CD4-positive, alpha-beta T cell (primary cell): ENCODE results near the gene NDOR1. TPM values are rescaled to one million over a fixed set of nuclear protein-coding genes. Genes with fewer than 3 reads are reported as not detected.

Experiments used
- ATAC-seq: fragments of 200-7000 bp; cut with Tn5 transposase; one replicate; pipeline ENCODE4 v1.10.0; 2022; ENCODE audit warnings: mild to moderate bottlenecking; ENCODE audit not compliant: poor library complexity
- CTCF ChIA-PET: fragments of 350-600 bp; sonication (Branson Sonifier 250); formaldehyde crosslinking; loops from one replicate; lab custom pipeline; 2021; ENCODE audit warnings: antibody characterized with exemption, inconsistent platforms; lab: Charles Lee
- POLR2A ChIA-PET: fragments of 350-600 bp; sonication (Branson Sonifier 250); formaldehyde crosslinking; loops from one replicate; lab custom pipeline; 2021; ENCODE audit warnings: antibody characterized with exemption, inconsistent platforms; lab: Charles Lee
- DNase-seq, 14 experiments: peaks; one replicate each; pipeline ENCODE4 v3.0.0-alpha.2; 2013 to 2020; ENCODE audit warnings: mixed read lengths in 2 of 14
- H3K27ac ChIP-seq, 2 donors: one replicate each; pipeline versions ENCODE4 v1.5.1 to v1.7.0; 2013; ENCODE audit warnings: low read length in 2 of 2, low read depth in 1 of 2, mild to moderate bottlenecking in 1 of 2
- H3K27me3 ChIP-seq, 2 experiments: 1 replicate in 1 of 2; 2 replicates in 1 of 2; pipeline versions ENCODE4 v1.6.1 to v1.7.0; 2013; ENCODE audit warnings: low read length in 2 of 2, control low read depth in 1 of 2, mild to moderate bottlenecking in 1 of 2, moderate library complexity in 1 of 2; ENCODE audit not compliant: insufficient read depth in 2 of 2, control insufficient read depth in 1 of 2
- H3K36me3 ChIP-seq: one replicate; pipeline ENCODE4 v1.6.1; 2013; ENCODE audit warnings: low read length, control low read depth; ENCODE audit not compliant: insufficient read depth
- H3K4me1 ChIP-seq: one replicate; pipeline ENCODE4 v1.6.1; 2013; ENCODE audit warnings: low read length, control low read depth; ENCODE audit not compliant: insufficient read depth
- H3K4me3 ChIP-seq: one replicate; pipeline ENCODE4 v1.5.1; 2013; ENCODE audit warnings: mild to moderate bottlenecking, low read length, moderate library complexity
- H3K9me3 ChIP-seq, 2 experiments: 1 replicate in 1 of 2; 2 replicates in 1 of 2; pipeline versions ENCODE4 v1.6.1 to v1.7.0; 2013; ENCODE audit warnings: low read length in 2 of 2, mild to moderate bottlenecking in 2 of 2, control low read depth in 1 of 2, moderate library complexity in 1 of 2; ENCODE audit not compliant: control insufficient read depth in 1 of 2, insufficient read depth in 1 of 2
- H3K27ac Mint-ChIP-seq: one replicate; pipeline ENCODE4 v1.8.0; 2020; ENCODE audit warnings: mixed read lengths
- H3K27me3 Mint-ChIP-seq: one replicate; pipeline ENCODE4 v1.8.0; 2021; ENCODE audit warnings: mixed read lengths
- H3K36me3 Mint-ChIP-seq: one replicate; pipeline ENCODE4 v1.8.0; 2021; ENCODE audit warnings: low read depth, mixed read lengths
- H3K4me1 Mint-ChIP-seq: one replicate; pipeline ENCODE4 v1.8.0; 2021; ENCODE audit warnings: low read depth, mixed read lengths
- H3K4me3 Mint-ChIP-seq: one replicate; pipeline ENCODE4 v1.8.0; 2020; ENCODE audit warnings: mild to moderate bottlenecking, mixed read lengths
- H3K9me3 Mint-ChIP-seq: one replicate; pipeline ENCODE4 v1.8.0; 2020; ENCODE audit warnings: mixed read lengths
- CTCF ChIP-seq: fragments of 200-600 bp; IDR thresholded peaks from one replicate; pipeline ENCODE4 v1.8.0; 2022; ENCODE audit warnings: antibody characterized with exemption, mild to moderate bottlenecking
- intact Hi-C, 2 experiments: fragments of 100-400 bp; cut with DNase I in 1 of 2; cut with micrococcal nuclease in 1 of 2; formaldehyde crosslinking; loops; one replicate each; pipeline versions ENCODE4 v1.15.1 to v1.9.0; 2023 to 2025; cut with DNase I, micrococcal nuclease
- total RNA-seq, 174 experiments: library from RNA in 2 of 174; stranded (reverse) in 2 of 174; gene quantifications; one replicate each; pipeline ENCODE4 v1.2.3 and lab custom pipeline; 2021 to 2026

The NDOR1 gene
- total RNA-seq, 2 experiments from 2014 or later, result 22.8 to 25.3 TPM

- Mint-ChIP-seq H3K36me3 (no peaks in the 10 kb centered on the region), H3K9me3 (no peaks in the 10 kb centered on the region), H3K4me1 (peaks cover 4% of the 10 kb centered on the region), H3K27me3 (peaks cover 19% of the 10 kb centered on the region), H3K27ac (no peak overlapping the region), H3K4me3 (no peak overlapping the region)
- peaks cover 48 to 66% of the 10 kb centered on the region in 2 experiments for H3K27me3 ChIP-seq
- ATAC-seq, result no peak
- H3K27ac ChIP-seq, result no peak overlapping the region
- peaks cover 0 to 35% of the 10 kb centered on the region in 2 experiments for H3K9me3 ChIP-seq
- TF ChIP-seq CTCF, result no peak
- peaks cover 26% of the 10 kb centered on the region for H3K4me1 ChIP-seq
- no peak overlapping the region for H3K4me3 ChIP-seq
- intact Hi-C loops, result loop anchor here in 1 of 2 experiments (10.0 kb wide), 1 partner anchor 47 kb away; no protein-coding TSS in a partner anchor
- ChIA-PET CTCF (no interaction called here), POLR2A (no interaction called here)
- H3K36me3 ChIP-seq, result no peaks in the 10 kb centered on the region
- DNase-seq, result no peak
Observed at GRCh38 chr9:137171149-137171900, 34.2 kb upstream of the NDOR1 start.

GRCh38 chr9:137172901-137173795 lies 32.4 kb upstream of the NDOR1 start:
- ChIA-PET CTCF (interaction anchor here (1.0 kb wide), 1 partner anchor 63 kb away, joined by 3 read pairs; no protein-coding TSS in a partner anchor), POLR2A (no interaction called here)
- Mint-ChIP-seq H3K4me3 (no peak overlapping the region), H3K27ac (no peak overlapping the region), H3K9me3 (no peaks in the 10 kb centered on the region), H3K27me3 (peaks cover 13% of the 10 kb centered on the region), H3K4me1 (peaks cover 4% of the 10 kb centered on the region), H3K36me3 (peaks cover 12% of the 10 kb centered on the region)
- Histone ChIP-seq H3K27ac (no peak overlapping the region), H3K36me3 (no peaks in the 10 kb centered on the region), H3K4me3 (no peak overlapping the region), H3K4me1 (peaks cover 24% of the 10 kb centered on the region), H3K27me3 (peaks cover 41 to 48% of the 10 kb centered on the region in 2 experiments), H3K9me3 (peaks cover 0 to 27% of the 10 kb centered on the region in 2 experiments)
- intact Hi-C loops, result loop anchor here in 1 of 2 experiments (10.0 kb wide), 1 partner anchor 48 kb away; no protein-coding TSS in a partner anchor
- DNase-seq, result no peak
- no peak for TF ChIP-seq CTCF
- no peak for ATAC-seq
